GM12878 (cell line): Measurements from ENCODE around the gene AGAP1. TPM values are rescaled to one million over a fixed set of nuclear protein-coding genes. Genes with fewer than 3 reads are reported as not detected.

Experiments
- ATAC-seq: fragments of 200-7000 bp; cut with Tn5 transposase; 3 replicates; pipeline ENCODE4 v1.9.1; 2020; ENCODE audit warnings: mild to moderate bottlenecking, moderate library complexity
- BruUV-seq: library from RNA; stranded (reverse); fragments of 400-500 nt; replicated peaks from 2 replicates; lab custom pipeline; 2021; lab: Mats Ljungman, UMichigan
- CTCF ChIA-PET: fragments of 300-600 bp; sonication (Branson Sonifier 250); formaldehyde crosslinking; extraction: SDS; loops from one replicate; lab custom pipeline; 2021; ENCODE audit warnings: inconsistent platforms; lab: Yijun Ruan, JAX
- POLR2A ChIA-PET: fragments of 350-600 bp; formaldehyde crosslinking; extraction: SDS; loops from one replicate; lab custom pipeline; 2021; ENCODE audit warnings: inconsistent platforms; lab: Charles Lee
- RAD21 ChIA-PET: fragments of 300-600 bp; sonication (Branson Sonifier 250); formaldehyde crosslinking; loops from one replicate; lab custom pipeline; 2023; ENCODE audit warnings: antibody characterized with exemption; ENCODE audit not compliant: unreplicated experiment; lab: Charles Lee
- SMC1A ChIA-PET: fragments of 300-600 bp; sonication (Branson Sonifier 250); formaldehyde crosslinking; loops from one replicate; lab custom pipeline; 2023; ENCODE audit not compliant: unreplicated experiment, uncharacterized antibody; lab: Charles Lee
- DNase-seq: peaks from one replicate; pipeline ENCODE4 v3.0.0-alpha.2; 2011; ENCODE audit warnings: low read depth, low spot score
- FAIRE-seq: peaks from 3 replicates; lab custom pipeline; 2011; peaks lifted over from hg19 to GRCh38; lab: Jason Lieb, UNC
- H2AFZ ChIP-seq: 2 replicates; pipeline ENCODE4 v1.6.0; 2011; ENCODE audit warnings: low read depth, low read length, control low read depth; ENCODE audit not compliant: control insufficient read depth
- H3K27ac ChIP-seq: 2 replicates; pipeline ENCODE4 v1.5.1; 2011; ENCODE audit warnings: control low read depth; ENCODE audit not compliant: control insufficient read depth, insufficient read depth
- H3K27me3 ChIP-seq, 2 experiments: replicated peaks in 1 of 2; 2 replicates each; pipeline versions ENCODE4 v1.6.0 to v1.6.1; 2011; ENCODE audit warnings: low read length in 1 of 2; ENCODE audit not compliant: control insufficient read depth in 2 of 2, insufficient read depth in 2 of 2
- H3K36me3 ChIP-seq, 2 experiments: 2 replicates each; pipeline ENCODE4 v1.5.1; 2011; ENCODE audit warnings: low read length in 1 of 2; ENCODE audit not compliant: control insufficient read depth in 2 of 2, insufficient read depth in 2 of 2
- H3K4me1 ChIP-seq: 2 replicates; pipeline ENCODE4 v1.6.1; 2011; ENCODE audit warnings: mild to moderate bottlenecking, low read length, moderate library complexity, mixed read lengths; ENCODE audit not compliant: control insufficient read depth, insufficient read depth
- H3K4me2 ChIP-seq: 2 replicates; pipeline ENCODE4 v1.6.0; 2011; ENCODE audit warnings: control low read depth; ENCODE audit not compliant: control insufficient read depth, insufficient read depth
- H3K4me3 ChIP-seq: fragments of 200-600 bp; sonication (generic); 2 replicates; pipeline ENCODE4 v1.5.1; 2016
- H3K79me2 ChIP-seq: 2 replicates; pipeline ENCODE4 v1.6.0; 2011; ENCODE audit warnings: low read length; ENCODE audit not compliant: control insufficient read depth, insufficient read depth
- H3K9ac ChIP-seq: 2 replicates; pipeline ENCODE4 v1.8.0; 2011; ENCODE audit warnings: low read length, control low read depth, mixed read lengths; ENCODE audit not compliant: control insufficient read depth, insufficient read depth
- H3K9me3 ChIP-seq: replicated peaks from 3 replicates; pipeline ENCODE4 v1.5.1; 2011; ENCODE audit warnings: mild to moderate bottlenecking, low read length; ENCODE audit not compliant: control insufficient read depth, insufficient read depth
- H4K20me1 ChIP-seq: 2 replicates; pipeline ENCODE4 v1.6.0; 2011; ENCODE audit not compliant: control insufficient read depth, insufficient read depth
- FOS ChIP-seq: IDR thresholded peaks from 3 replicates; pipeline ENCODE4 v1.6.1; 2011; ENCODE audit warnings: borderline replicate concordance; ENCODE audit not compliant: insufficient read length; ENCODE audit errors: extremely low read depth
- IRF5 ChIP-seq: fragments of 450-650 bp; IDR thresholded peaks from 2 replicates; pipeline ENCODE4 v1.6.1; 2017; ENCODE audit warnings: borderline replicate concordance
- MYC ChIP-seq: IDR thresholded peaks from 2 replicates; pipeline ENCODE4 v1.6.1; 2011; ENCODE audit warnings: mild to moderate bottlenecking, low read length, moderate library complexity, inconsistent platforms; ENCODE audit not compliant: insufficient read depth, insufficient replicate concordance, insufficient read length, severe bottlenecking
- RCOR1 ChIP-seq: conservative IDR thresholded peaks from 2 replicates; pipeline ENCODE4 v1.6.1; 2012; ENCODE audit warnings: low read depth, low read length, improper control_type of control experiment
- RELB ChIP-seq: fragments of 450-650 bp; IDR thresholded peaks from 2 replicates; pipeline ENCODE4 v1.6.1; 2017; ENCODE audit warnings: low read depth, mild to moderate bottlenecking, moderate library complexity
- YY1 ChIP-seq: IDR thresholded peaks from 2 replicates; pipeline ENCODE4 v1.6.1; 2011; ENCODE audit warnings: low read depth, mild to moderate bottlenecking, low read length
- ZNF207 ChIP-seq: fragments of 450-650 bp; IDR thresholded peaks from 2 replicates; pipeline ENCODE4 v1.6.1; 2014; ENCODE audit warnings: antibody characterized with exemption, mild to moderate bottlenecking, borderline replicate concordance
- ZZZ3 ChIP-seq: IDR thresholded peaks from 2 replicates; pipeline ENCODE4 v1.6.1; 2011; ENCODE audit warnings: low read depth; ENCODE audit not compliant: control insufficient read depth, insufficient read length
- whole genome bisulfite sequencing: methylation state at CpG from one replicate; pipeline ENCODE4 v1.1.6; 2016; ENCODE audit warnings: low lambda C conversion rate; ENCODE audit not compliant: insufficient replicate concordance, insufficient coverage; ENCODE audit errors: missing lambda C conversion rate; 5-methylcytosine and 5-hydroxymethylcytosine counted together
- in situ Hi-C: fragments of 300-500 bp; cut with MboI; formaldehyde crosslinking; loops from 9 replicates; pipeline ENCODE4 v1.14.3; 2018; ENCODE audit warnings: mixed read lengths
- intact Hi-C: fragments of 100-400 bp; cut with micrococcal nuclease; formaldehyde crosslinking; loops from one replicate; pipeline ENCODE4 v1.14.2; 2022; ENCODE audit not compliant: unreplicated experiment
- polyA plus RNA-seq, 11 experiments: library from polyadenylated mRNA; depleted of rRNA in 4 of 11; unstranded in 6 of 11; stranded (reverse) in 5 of 11; fragments of >200 nt; fragmentation: Nextera tagmentation in 4 of 11; fragmentation: Illumina TruSeq in 1 of 11; extraction: Ambion mirVana in 4 of 11; extraction: Trizol in 1 of 11; gene quantifications; 1 replicate in 1 of 11; 2 replicates in 10 of 11; pipeline versions ENCODE4 v1.2.1 to v1.2.3, GENCODE V29; 2011 to 2016; ENCODE audit warnings: inconsistent platforms in 2 of 11, missing spikeins in 2 of 11, low read depth in 1 of 11
- total RNA-seq, 4 experiments: library from RNA; depleted of rRNA in 3 of 4; stranded (reverse); fragments of >200 nt in 3 of 4; fragmentation: Illumina TruSeq in 1 of 4; extraction: Trizol in 1 of 4; gene quantifications; 2 replicates each; pipeline versions ENCODE4 v1.2.1 to v1.2.3, GENCODE V29; 2013 to 2021
- TF ChIP-seq, protein P1 (sequence below): fragments of 150-350 bp; IDR thresholded peaks from 2 replicates; pipeline ENCODE4 v1.6.1; 2014; ENCODE audit warnings: mild to moderate bottlenecking, low read depth, low read length

AGAP1 gene
- total and polyA plus RNA-seq, 10 of the 15 experiments (the other 5 are each of a cell fraction or from before 2014, with no cell fraction given) = 0.05 to 0.15 (median 0.06) TPM; not detected in 7

DNA sequence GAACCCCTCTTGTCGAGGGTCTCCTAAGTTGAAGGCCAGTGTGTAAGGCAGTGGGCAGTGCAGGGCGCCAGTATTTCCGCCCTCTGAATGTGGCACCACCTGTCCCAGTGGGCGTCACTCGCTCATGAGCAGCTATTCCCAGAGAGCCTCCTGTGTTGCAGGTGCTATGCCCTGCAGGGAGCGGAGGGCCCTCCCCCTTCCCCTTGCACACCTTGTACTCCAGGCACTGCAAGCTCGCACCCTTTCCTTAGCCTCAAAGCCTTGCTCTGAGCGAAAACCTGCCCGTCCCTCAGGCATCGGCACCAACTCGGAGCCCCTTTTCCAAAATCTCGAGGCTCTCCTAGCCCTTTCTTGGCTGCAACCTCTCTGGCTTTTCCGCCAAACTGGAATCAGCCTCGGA is 282.7 kb downstream of the AGAP1 start:
- no peaks in the 10 kb centered on the region for H3K9me3 ChIP-seq
- H3K4me1 ChIP-seq = no peaks in the 10 kb centered on the region
- DNase-seq (no peak), FAIRE-seq (no peak), ATAC-seq (no peak)
- RAD21 ChIA-PET = interaction anchor here (0.8 kb wide), 1 partner anchor 11 kb away, joined by 3 read pairs; no protein-coding TSS in a partner anchor
- BruUV-seq = no TSS peak
- SMC1A ChIA-PET = no interaction called here
- no peaks in the 10 kb centered on the region for H3K36me3 ChIP-seq
- H3K27me3 ChIP-seq = peaks cover 0 to 2% of the 10 kb centered on the region in 2 experiments; a peak in 2 of 4 replicates
- H2AFZ ChIP-seq = no peak overlapping the region
- POLR2A ChIA-PET = no interaction called here
- in situ Hi-C loops (loop anchor here (5.0 kb wide), 1 partner anchor 1296 kb away; no protein-coding TSS in a partner anchor), intact Hi-C loops (no loop called here)
- no peak overlapping the region for H3K4me2 ChIP-seq
- H3K9ac ChIP-seq = no peak overlapping the region
- no peaks in the 10 kb centered on the region for H3K79me2 ChIP-seq
- H4K20me1 ChIP-seq = no peaks in the 10 kb centered on the region
- CTCF ChIA-PET = no interaction called here
- H3K4me3 ChIP-seq = no peak overlapping the region
- 36% methylated on average over 14 of the region's 14 CpGs for WGBS
- H3K27ac ChIP-seq = no peak overlapping the region
- TF ChIP-seq, protein P1, sequence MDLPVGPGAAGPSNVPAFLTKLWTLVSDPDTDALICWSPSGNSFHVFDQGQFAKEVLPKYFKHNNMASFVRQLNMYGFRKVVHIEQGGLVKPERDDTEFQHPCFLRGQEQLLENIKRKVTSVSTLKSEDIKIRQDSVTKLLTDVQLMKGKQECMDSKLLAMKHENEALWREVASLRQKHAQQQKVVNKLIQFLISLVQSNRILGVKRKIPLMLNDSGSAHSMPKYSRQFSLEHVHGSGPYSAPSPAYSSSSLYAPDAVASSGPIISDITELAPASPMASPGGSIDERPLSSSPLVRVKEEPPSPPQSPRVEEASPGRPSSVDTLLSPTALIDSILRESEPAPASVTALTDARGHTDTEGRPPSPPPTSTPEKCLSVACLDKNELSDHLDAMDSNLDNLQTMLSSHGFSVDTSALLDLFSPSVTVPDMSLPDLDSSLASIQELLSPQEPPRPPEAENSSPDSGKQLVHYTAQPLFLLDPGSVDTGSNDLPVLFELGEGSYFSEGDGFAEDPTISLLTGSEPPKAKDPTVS = no peak
- TF ChIP-seq IRF5 (no peak), RELB (no peak), FOS (no peak), ZZZ3 (no peak), ZNF207 (no peak), RCOR1 (no peak), YY1 (no peak), MYC (no peak)
